Measurements from ENCODE around the gene CHST8.
A peak's percentile ranks its signal among the peaks of the same experiment; 100 is the strongest.

GRCh38 chr19:33622809-33623511 is 1.2 kb downstream of the CHST8 start:
- no peak for TF ChIP-seq CTCF (conservative IDR thresholded peaks at IDR 0.05 in 1 of 2, IDR thresholded peaks at IDR 0.05 in 1 of 2; ENCODE audit: extremely low read depth in 1 of 2, insufficient read depth in 1 of 2, low read depth in 1 of 2, low read length in 2 of 2)
- peak; percentile 66 for TF ChIP-seq EZH2 (IDR thresholded peaks at IDR 0.05; ENCODE audit: borderline replicate concordance, low read length)

All from mammary epithelial cell (primary cell).